Tibial artery (tissue), 4 donors: ENCODE data around the gene ZNF292.

Experiments used
- DNase-seq, 2 donors: peaks; one replicate each; pipeline ENCODE4 v3.0.0-alpha.2; 2019
- H3K27ac ChIP-seq, 2 donors: fragments of 200-600 bp; sonication (generic) in 1 of 2; 1 replicate in 1 of 2; 2 replicates in 1 of 2; pipeline ENCODE4 v1.5.1; 2018 to 2019; ENCODE audit warnings: mild to moderate bottlenecking in 1 of 2
- H3K27me3 ChIP-seq, 2 donors: fragments of 200-600 bp; sonication (generic) in 1 of 2; one replicate each; pipeline versions ENCODE4 v1.5.1 to v1.6.0; 2016 to 2019
- H3K36me3 ChIP-seq, 3 donors: fragments of 200-600 bp; sonication (generic) in 2 of 3; one replicate each; pipeline ENCODE4 v1.5.1; 2016 to 2019; ENCODE audit warnings: mild to moderate bottlenecking in 2 of 3
- H3K4me1 ChIP-seq, 4 donors: fragments of 200-600 bp; sonication (generic) in 2 of 4; 1 replicate in 3 of 4; 2 replicates in 1 of 4; pipeline ENCODE4 v1.5.1; 2016 to 2019
- H3K4me3 ChIP-seq, 2 donors: fragments of 200-600 bp; sonication (generic) in 1 of 2; 1 replicate in 1 of 2; 2 replicates in 1 of 2; pipeline ENCODE4 v1.5.1; 2018 to 2019; ENCODE audit warnings: mild to moderate bottlenecking in 2 of 2
- H3K9me3 ChIP-seq, 3 donors: fragments of 200-600 bp; sonication (generic) in 1 of 3; one replicate each; pipeline ENCODE4 v1.5.1; 2016 to 2019
- intact Hi-C: fragments of 100-400 bp; cut with DNase I; formaldehyde crosslinking; loops from one replicate; pipeline ENCODE4 v1.15.0; 2023; ENCODE audit warnings: low total_unique reads
- TF ChIP-seq, protein P1 (sequence below), 2 experiments: fragments of 200-600 bp in 1 of 2; fragments of 450-650 bp in 1 of 2; IDR thresholded peaks; one replicate each; pipeline ENCODE4 v1.5.1; 2017 to 2019; ENCODE audit warnings: antibody characterized with exemption in 2 of 2, mild to moderate bottlenecking in 1 of 2, moderate library complexity in 1 of 2

The ZNF292 gene

GRCh38 chr6:87257565-87257964, 102.2 kb downstream of the ZNF292 start:
- H3K36me3 ChIP-seq = peaks cover 35 to 42% (median 41%) of the 10 kb centered on the region in 3 donors
- H3K27ac ChIP-seq = no peak overlapping the region
- H3K4me1 ChIP-seq = no peaks in the 10 kb centered on the region
- DNase-seq = no peak
- H3K27me3 ChIP-seq = no peaks in the 10 kb centered on the region
- TF ChIP-seq, protein P1, sequence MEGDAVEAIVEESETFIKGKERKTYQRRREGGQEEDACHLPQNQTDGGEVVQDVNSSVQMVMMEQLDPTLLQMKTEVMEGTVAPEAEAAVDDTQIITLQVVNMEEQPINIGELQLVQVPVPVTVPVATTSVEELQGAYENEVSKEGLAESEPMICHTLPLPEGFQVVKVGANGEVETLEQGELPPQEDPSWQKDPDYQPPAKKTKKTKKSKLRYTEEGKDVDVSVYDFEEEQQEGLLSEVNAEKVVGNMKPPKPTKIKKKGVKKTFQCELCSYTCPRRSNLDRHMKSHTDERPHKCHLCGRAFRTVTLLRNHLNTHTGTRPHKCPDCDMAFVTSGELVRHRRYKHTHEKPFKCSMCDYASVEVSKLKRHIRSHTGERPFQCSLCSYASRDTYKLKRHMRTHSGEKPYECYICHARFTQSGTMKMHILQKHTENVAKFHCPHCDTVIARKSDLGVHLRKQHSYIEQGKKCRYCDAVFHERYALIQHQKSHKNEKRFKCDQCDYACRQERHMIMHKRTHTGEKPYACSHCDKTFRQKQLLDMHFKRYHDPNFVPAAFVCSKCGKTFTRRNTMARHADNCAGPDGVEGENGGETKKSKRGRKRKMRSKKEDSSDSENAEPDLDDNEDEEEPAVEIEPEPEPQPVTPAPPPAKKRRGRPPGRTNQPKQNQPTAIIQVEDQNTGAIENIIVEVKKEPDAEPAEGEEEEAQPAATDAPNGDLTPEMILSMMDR (IDR thresholded peaks at IDR 0.05) = no peak
- H3K9me3 ChIP-seq = no peaks in the 10 kb centered on the region
- intact Hi-C loops = no loop called here
- H3K4me3 ChIP-seq = no peak overlapping the region

GRCh38 chr6:87257975-87258374, 102.6 kb downstream of the ZNF292 start:
- DNase-seq = no peak
- H3K9me3 ChIP-seq = no peaks in the 10 kb centered on the region
- H3K27me3 ChIP-seq = no peaks in the 10 kb centered on the region
- H3K4me1 ChIP-seq = no peaks in the 10 kb centered on the region
- TF ChIP-seq, protein P1 (IDR thresholded peaks at IDR 0.05) = no peak
- H3K27ac ChIP-seq = no peak overlapping the region
- intact Hi-C loops = no loop called here
- H3K4me3 ChIP-seq = no peak overlapping the region
- H3K36me3 ChIP-seq = peaks cover 31 to 42% (median 37%) of the 10 kb centered on the region in 3 donors

DNA sequence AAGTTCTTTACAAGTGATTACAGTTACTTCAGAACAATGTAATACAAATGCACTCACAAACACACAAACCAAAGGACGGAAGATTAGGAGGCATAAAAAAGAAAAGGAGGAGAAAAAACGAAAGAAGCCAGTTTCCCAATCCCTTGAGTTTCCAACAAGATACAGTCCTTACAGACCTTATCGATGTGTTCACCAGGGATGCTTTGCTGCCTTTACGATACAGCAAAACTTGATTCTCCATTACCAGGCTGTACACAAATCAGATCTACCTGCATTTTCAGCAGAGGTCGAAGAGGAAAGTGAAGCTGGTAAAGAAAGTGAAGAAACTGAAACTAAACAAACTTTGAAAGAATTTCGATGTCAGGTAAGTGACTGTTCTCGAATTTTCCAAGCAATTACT, 104.4 kb downstream of the ZNF292 start:
- DNase-seq = no peak
- H3K27me3 ChIP-seq = no peaks in the 10 kb centered on the region
- no peak overlapping the region for H3K27ac ChIP-seq
- TF ChIP-seq, protein P1 (IDR thresholded peaks at IDR 0.05) = no peak
- H3K4me3 ChIP-seq = no peak overlapping the region
- H3K4me1 ChIP-seq = no peaks in the 10 kb centered on the region
- H3K36me3 ChIP-seq = peaks cover 19 to 26% (median 19%) of the 10 kb centered on the region in 3 donors
- no peaks in the 10 kb centered on the region for H3K9me3 ChIP-seq
- intact Hi-C loops = no loop called here

DNA sequence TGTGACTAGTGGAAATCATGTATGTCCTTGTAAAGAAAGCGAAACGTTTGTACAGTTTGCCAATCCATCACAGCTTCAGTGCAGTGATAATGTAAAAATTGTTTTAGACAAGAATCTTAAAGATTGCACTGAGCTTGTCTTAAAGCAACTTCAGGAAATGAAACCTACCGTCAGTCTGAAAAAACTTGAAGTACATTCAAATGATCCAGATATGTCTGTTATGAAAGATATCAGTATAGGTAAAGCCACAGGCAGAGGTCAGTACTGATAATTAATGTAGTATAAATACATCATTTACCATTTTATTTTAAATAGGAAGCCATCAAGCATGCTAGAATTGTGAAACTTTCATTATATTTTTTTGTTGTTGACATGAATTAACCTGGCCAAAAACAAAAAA, 106.2 kb downstream of the ZNF292 start:
- no peak for DNase-seq
- intact Hi-C loops = no loop called here
- peaks cover 1 to 9% (median 2%) of the 10 kb centered on the region in 3 donors for H3K36me3 ChIP-seq
- TF ChIP-seq, protein P1 (IDR thresholded peaks at IDR 0.05) = no peak
- no peak overlapping the region for H3K27ac ChIP-seq
- H3K27me3 ChIP-seq = no peaks in the 10 kb centered on the region
- H3K4me3 ChIP-seq = no peak overlapping the region
- H3K9me3 ChIP-seq = no peaks in the 10 kb centered on the region
- H3K4me1 ChIP-seq = no peaks in the 10 kb centered on the region

DNA sequence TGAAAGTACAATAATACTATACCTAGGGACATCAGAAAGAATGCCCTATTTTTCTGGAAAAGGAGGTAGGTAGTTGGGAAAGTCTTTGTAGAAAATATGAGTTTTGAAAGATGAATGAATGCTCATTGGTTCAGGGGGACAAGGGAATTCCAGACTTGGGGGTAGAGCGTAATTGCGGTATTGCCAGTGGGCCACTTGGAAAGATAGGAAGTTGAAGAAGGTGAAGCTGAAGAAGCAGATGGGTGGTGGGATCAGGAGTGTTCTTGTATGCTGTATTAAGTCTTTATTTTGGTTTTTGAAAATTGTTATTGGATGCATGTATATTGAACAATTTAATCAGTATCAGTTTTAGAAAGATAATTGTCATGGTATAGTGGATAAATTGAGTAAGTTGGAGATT, 109.1 kb downstream of the ZNF292 start:
- H3K4me1 ChIP-seq = no peaks in the 10 kb centered on the region
- H3K36me3 ChIP-seq = no peaks in the 10 kb centered on the region
- no peaks in the 10 kb centered on the region for H3K9me3 ChIP-seq
- intact Hi-C loops = no loop called here
- no peaks in the 10 kb centered on the region for H3K27me3 ChIP-seq
- DNase-seq = no peak
- no peak overlapping the region for H3K27ac ChIP-seq
- no peak overlapping the region for H3K4me3 ChIP-seq
- TF ChIP-seq, protein P1 (IDR thresholded peaks at IDR 0.05) = no peak

- no peaks in the 10 kb centered on the region for H3K9me3 ChIP-seq
- DNase-seq = no peak
- no peaks in the 10 kb centered on the region for H3K27me3 ChIP-seq
- intact Hi-C loops = no loop called here
- H3K27ac ChIP-seq = no peak overlapping the region
- TF ChIP-seq, protein P1 (IDR thresholded peaks at IDR 0.05) = no peak
- no peaks in the 10 kb centered on the region for H3K36me3 ChIP-seq
- H3K4me1 ChIP-seq = no peaks in the 10 kb centered on the region
- no peak overlapping the region for H3K4me3 ChIP-seq
Measured at GRCh38 chr6:87274660-87275274, 119.4 kb downstream of the ZNF292 start.
